K562 (cell line): ENCODE results near the gene TMEM205. TPM values are rescaled to one million over a fixed set of nuclear protein-coding genes. Genes with fewer than 3 reads are reported as not detected.

Experiments used
- ATAC-seq: fragments of 200-7000 bp; cut with Tn5 transposase; 3 replicates; pipeline ENCODE4 v1.9.1; 2020; ENCODE audit warnings: moderate library complexity
- BruUV-seq: library from RNA; stranded (reverse); fragments of 400-500 nt; replicated peaks from 2 replicates; lab custom pipeline; 2021; lab: Mats Ljungman, UMichigan
- CTCF ChIA-PET: fragments of 300-600 bp; formaldehyde crosslinking; extraction: SDS; loops from one replicate; lab custom pipeline; 2021; ENCODE audit warnings: low intra/inter-chr PET ratio; lab: Yijun Ruan, JAX
- POLR2A ChIA-PET: fragments of 300-600, 350-650 bp; sonication (Branson Sonifier 250); formaldehyde crosslinking; extraction: SDS; loops from one replicate; lab custom pipeline; 2021; ENCODE audit warnings: antibody characterized with exemption, inconsistent platforms; lab: Yijun Ruan, JAX
- DNase-seq, 4 experiments: peaks; one replicate each; pipeline versions ENCODE4 v3.0.0 to v3.0.0-alpha.2; 2011 to 2018; ENCODE audit warnings: low spot score in 3 of 4, mixed read lengths in 3 of 4; ENCODE audit errors: extremely low read depth in 1 of 4
- FAIRE-seq: peaks from 2 replicates; lab custom pipeline; 2011; peaks lifted over from hg19 to GRCh38; lab: Jason Lieb, UNC
- H2AFZ ChIP-seq: 2 replicates; pipeline ENCODE4 v1.6.0; 2011; ENCODE audit warnings: low read depth, low read length, control low read depth, inconsistent platforms
- H3K27ac ChIP-seq: fragments of 200-600 bp; 3 replicates; pipeline ENCODE4 v1.8.0; 2011; ENCODE audit warnings: low read depth, mild to moderate bottlenecking, control low read depth, inconsistent platforms, low read length, moderate library complexity, mixed read lengths; ENCODE audit errors: extremely low read depth
- H3K27me3 ChIP-seq, 2 experiments: fragments of 300-600 bp in 1 of 2; 2 replicates in 1 of 2; 3 replicates in 1 of 2; pipeline versions ENCODE4 v1.6.0 to v1.8.0; 2011; ENCODE audit warnings: inconsistent platforms in 2 of 2, low read length in 2 of 2, mild to moderate bottlenecking in 1 of 2, mixed read lengths in 1 of 2, moderate library complexity in 1 of 2; ENCODE audit not compliant: control insufficient read depth in 2 of 2, insufficient read depth in 2 of 2
- H3K36me3 ChIP-seq: fragments of 300-600 bp; 3 replicates; pipeline ENCODE4 v1.8.0; 2011; ENCODE audit warnings: mild to moderate bottlenecking, low read length, inconsistent platforms; ENCODE audit not compliant: control insufficient read depth, insufficient read depth
- H3K4me1 ChIP-seq, 2 experiments: fragments of 200-600 bp in 1 of 2; replicated peaks in 1 of 2; 2 replicates in 1 of 2; 3 replicates in 1 of 2; pipeline versions ENCODE4 v1.5.1 to v1.8.0; 2011; ENCODE audit warnings: inconsistent platforms in 2 of 2, low read length in 2 of 2, mild to moderate bottlenecking in 1 of 2, mixed read lengths in 1 of 2, moderate library complexity in 1 of 2; ENCODE audit not compliant: control insufficient read depth in 2 of 2, insufficient read depth in 2 of 2
- H3K4me2 ChIP-seq: 2 replicates; pipeline ENCODE4 v1.6.1; 2011; ENCODE audit warnings: low read length, control low read depth, inconsistent platforms, mixed read lengths; ENCODE audit not compliant: insufficient read depth
- H3K4me3 ChIP-seq: fragments of 200-600 bp; sonication (generic), shearing (Covaris generic); 2 replicates; pipeline ENCODE4 v1.5.1; 2016; ENCODE audit warnings: control low read depth, inconsistent platforms
- H3K79me2 ChIP-seq: fragments of 200-600 bp; 3 replicates; pipeline ENCODE4 v1.8.0; 2011; ENCODE audit warnings: low read length, inconsistent platforms; ENCODE audit not compliant: control insufficient read depth, insufficient read depth
- H3K9ac ChIP-seq, 2 experiments: 2 replicates each; pipeline versions ENCODE4 v1.6.0 to v1.6.1; 2011; ENCODE audit warnings: low read depth in 2 of 2, low read length in 2 of 2, control low read depth in 1 of 2, inconsistent platforms in 1 of 2, mild to moderate bottlenecking in 1 of 2, mixed read lengths in 1 of 2; ENCODE audit not compliant: insufficient read depth in 1 of 2
- H3K9me1 ChIP-seq: one replicate; pipeline ENCODE4 v1.6.0; 2011; ENCODE audit warnings: inconsistent platforms, mild to moderate bottlenecking, low read length, moderate library complexity; ENCODE audit not compliant: control insufficient read depth, insufficient read depth
- H3K9me3 ChIP-seq: replicated peaks from 2 replicates; pipeline ENCODE4 v1.5.1; 2011; ENCODE audit warnings: low read depth, low read length, inconsistent platforms; ENCODE audit not compliant: control insufficient read depth, insufficient read depth
- H4K20me1 ChIP-seq: replicated peaks from 2 replicates; pipeline ENCODE4 v1.6.1; 2011; ENCODE audit warnings: low read length, inconsistent platforms, mixed read lengths; ENCODE audit not compliant: control insufficient read depth, insufficient read depth
- CEBPB ChIP-seq: fragments of 450-650 bp; IDR thresholded peaks from 2 replicates; pipeline ENCODE4 v1.6.1; 2016; ENCODE audit warnings: missing genetic modification characterization, missing compliant biosample characterization
- CREM ChIP-seq: IDR thresholded peaks from 2 replicates; pipeline ENCODE4 v1.6.1; 2014; ENCODE audit warnings: antibody characterized with exemption, low read depth
- GABPA ChIP-seq: fragments of 200-800 bp; sonication (Bioruptor generic); conservative IDR thresholded peaks from 2 replicates; pipeline ENCODE4 v1.6.1; 2016; ENCODE audit warnings: low read depth, missing genetic modification characterization, missing compliant biosample characterization
- IRF1 ChIP-seq: sonication (generic); formaldehyde crosslinking; IDR thresholded peaks from 2 replicates; pipeline ENCODE4 v1.8.0; 2022; ENCODE audit warnings: missing genetic modification reagents, mild to moderate bottlenecking, borderline replicate concordance
- MED1 ChIP-seq: sonication (generic); formaldehyde crosslinking; IDR thresholded peaks from 2 replicates; pipeline ENCODE4 v1.8.1; 2023; ENCODE audit warnings: missing genetic modification reagents, borderline replicate concordance
- NCOA1 ChIP-seq: fragments of 450-650 bp; IDR thresholded peaks from 2 replicates; pipeline ENCODE4 v1.6.1; 2016; ENCODE audit warnings: low read depth
- NFRKB ChIP-seq: fragments of 450-650 bp; IDR thresholded peaks from 2 replicates; pipeline ENCODE4 v1.6.1; 2016; ENCODE audit warnings: low read depth
- POLR2B ChIP-seq: fragments of 450-650 bp; IDR thresholded peaks from 2 replicates; pipeline ENCODE4 v1.6.1; 2018; ENCODE audit warnings: low read depth; ENCODE audit not compliant: partially characterized antibody
- SP1 ChIP-seq: sonication (generic); formaldehyde crosslinking; IDR thresholded peaks from 2 replicates; pipeline ENCODE4 v1.8.1; 2022; ENCODE audit warnings: mild to moderate bottlenecking, missing genetic modification reagents
- TEAD2 ChIP-seq: fragments of 450-650 bp; IDR thresholded peaks from 2 replicates; pipeline ENCODE4 v1.6.1; 2016; ENCODE audit warnings: missing genetic modification characterization, control low read depth, missing compliant biosample characterization
- ZBTB1 ChIP-seq: sonication (generic); formaldehyde crosslinking; IDR thresholded peaks from 2 replicates; pipeline ENCODE4 v1.8.1; 2023; ENCODE audit warnings: missing genetic modification reagents, low read depth, mild to moderate bottlenecking, borderline replicate concordance
- ZNF121 ChIP-seq: sonication (generic); formaldehyde crosslinking; conservative IDR thresholded peaks from 2 replicates; pipeline ENCODE4 v1.8.0; 2022; ENCODE audit warnings: missing genetic modification reagents
- ZNF217 ChIP-seq: sonication (generic); formaldehyde crosslinking; IDR thresholded peaks from 2 replicates; pipeline ENCODE4 v1.8.0; 2022; ENCODE audit warnings: mild to moderate bottlenecking, missing genetic modification reagents
- WGBS: fragments of 100-300 bp; shearing (Covaris generic); methylation state at CpG from one replicate; pipeline ENCODE4 v1.1.6; 2016; ENCODE audit warnings: low coverage, mixed read lengths; ENCODE audit not compliant: insufficient coverage; ENCODE audit errors: missing lambda C conversion rate; 5-methylcytosine and 5-hydroxymethylcytosine counted together
- in situ Hi-C: fragments of 300-500 bp; cut with MboI; formaldehyde crosslinking; loops from 4 replicates; pipeline ENCODE4 v1.15.0; 2018; ENCODE audit warnings: inconsistent platforms, mixed read lengths
- intact Hi-C: fragments of 100-400 bp; cut with micrococcal nuclease; formaldehyde crosslinking; loops from 2 replicates; pipeline ENCODE4 v1.14.2; 2022
- polyA plus RNA-seq, 8 experiments: library from polyadenylated mRNA; depleted of rRNA in 4 of 8; stranded (reverse) in 5 of 8; unstranded in 3 of 8; fragments of >200 nt; fragmentation: Nextera tagmentation in 2 of 8; fragmentation: Illumina TruSeq in 1 of 8; extraction: Ambion mirVana in 2 of 8; extraction: Trizol in 1 of 8; gene quantifications; 2 replicates each; pipeline versions ENCODE4 v1.2.1 to v1.2.3, GENCODE V29; 2011 to 2014; ENCODE audit warnings: inconsistent platforms in 1 of 8, missing spikeins in 1 of 8
- total RNA-seq, 7 experiments: library from RNA; depleted of rRNA in 6 of 7; stranded (reverse); fragments of >200 nt in 6 of 7; fragmentation: Illumina TruSeq in 2 of 7; extraction: Trizol in 2 of 7; gene quantifications; 2 replicates each; pipeline versions ENCODE4 v1.2.1 to v1.2.3, GENCODE V29; 2011 to 2021; ENCODE audit warnings: low replicate concordance in 1 of 7
- TF ChIP-seq, protein P1 (sequence below): fragments of 250-450 bp; sonication (Bioruptor Pico); IDR thresholded peaks from 2 replicates; pipeline ENCODE4 v1.4.0; 2020
- TF ChIP-seq, protein P2 (sequence below): sonication (generic); formaldehyde crosslinking; IDR thresholded peaks from 2 replicates; pipeline ENCODE4 v1.8.1; 2022; ENCODE audit warnings: missing genetic modification reagents

Gene TMEM205
- total and polyA plus RNA-seq, 9 of the 15 experiments (the other 6 are each of a cell fraction or from before 2014, with no cell fraction given): 21.3 to 81.5 (median 44.1) TPM

DNA sequence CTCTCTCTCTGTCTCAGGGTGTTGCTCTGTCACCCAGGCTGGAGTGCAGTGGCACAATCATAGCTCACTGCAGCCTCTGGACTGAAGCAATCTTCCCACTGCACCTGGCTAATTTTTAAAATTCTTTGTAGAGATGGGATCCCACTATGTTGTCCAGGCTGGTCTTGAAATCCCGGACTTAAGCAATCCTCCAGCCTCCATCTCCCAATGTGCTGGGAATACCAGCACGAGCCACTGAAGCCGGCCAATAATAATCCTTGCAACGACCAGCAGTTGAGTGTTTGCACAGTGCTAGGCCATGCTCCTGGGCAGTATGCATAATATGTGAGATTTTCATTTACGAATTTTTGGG lies 38.7 kb upstream of the TMEM205 start (continued):
- TF ChIP-seq, protein P1, sequence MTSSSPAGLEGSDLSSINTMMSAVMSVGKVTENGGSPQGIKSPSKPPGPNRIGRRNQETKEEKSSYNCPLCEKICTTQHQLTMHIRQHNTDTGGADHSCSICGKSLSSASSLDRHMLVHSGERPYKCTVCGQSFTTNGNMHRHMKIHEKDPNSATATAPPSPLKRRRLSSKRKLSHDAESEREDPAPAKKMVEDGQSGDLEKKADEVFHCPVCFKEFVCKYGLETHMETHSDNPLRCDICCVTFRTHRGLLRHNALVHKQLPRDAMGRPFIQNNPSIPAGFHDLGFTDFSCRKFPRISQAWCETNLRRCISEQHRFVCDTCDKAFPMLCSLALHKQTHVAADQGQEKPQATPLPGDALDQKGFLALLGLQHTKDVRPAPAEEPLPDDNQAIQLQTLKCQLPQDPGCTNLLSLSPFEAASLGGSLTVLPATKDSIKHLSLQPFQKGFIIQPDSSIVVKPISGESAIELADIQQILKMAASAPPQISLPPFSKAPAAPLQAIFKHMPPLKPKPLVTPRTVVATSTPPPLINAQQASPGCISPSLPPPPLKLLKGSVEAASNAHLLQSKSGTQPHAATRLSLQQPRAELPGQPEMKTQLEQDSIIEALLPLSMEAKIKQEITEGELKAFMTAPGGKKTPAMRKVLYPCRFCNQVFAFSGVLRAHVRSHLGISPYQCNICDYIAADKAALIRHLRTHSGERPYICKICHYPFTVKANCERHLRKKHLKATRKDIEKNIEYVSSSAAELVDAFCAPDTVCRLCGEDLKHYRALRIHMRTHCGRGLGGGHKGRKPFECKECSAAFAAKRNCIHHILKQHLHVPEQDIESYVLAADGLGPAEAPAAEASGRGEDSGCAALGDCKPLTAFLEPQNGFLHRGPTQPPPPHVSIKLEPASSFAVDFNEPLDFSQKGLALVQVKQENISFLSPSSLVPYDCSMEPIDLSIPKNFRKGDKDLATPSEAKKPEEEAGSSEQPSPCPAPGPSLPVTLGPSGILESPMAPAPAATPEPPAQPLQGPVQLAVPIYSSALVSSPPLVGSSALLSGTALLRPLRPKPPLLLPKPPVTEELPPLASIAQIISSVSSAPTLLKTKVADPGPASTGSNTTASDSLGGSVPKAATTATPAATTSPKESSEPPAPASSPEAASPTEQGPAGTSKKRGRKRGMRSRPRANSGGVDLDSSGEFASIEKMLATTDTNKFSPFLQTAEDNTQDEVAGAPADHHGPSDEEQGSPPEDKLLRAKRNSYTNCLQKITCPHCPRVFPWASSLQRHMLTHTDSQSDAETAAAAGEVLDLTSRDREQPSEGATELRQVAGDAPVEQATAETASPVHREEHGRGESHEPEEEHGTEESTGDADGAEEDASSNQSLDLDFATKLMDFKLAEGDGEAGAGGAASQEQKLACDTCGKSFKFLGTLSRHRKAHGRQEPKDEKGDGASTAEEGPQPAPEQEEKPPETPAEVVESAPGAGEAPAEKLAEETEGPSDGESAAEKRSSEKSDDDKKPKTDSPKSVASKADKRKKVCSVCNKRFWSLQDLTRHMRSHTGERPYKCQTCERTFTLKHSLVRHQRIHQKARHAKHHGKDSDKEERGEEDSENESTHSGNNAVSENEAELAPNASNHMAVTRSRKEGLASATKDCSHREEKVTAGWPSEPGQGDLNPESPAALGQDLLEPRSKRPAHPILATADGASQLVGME (CRISPR knock-in tag): no peak
- TF ChIP-seq GABPA (tag): no peak

GRCh38 chr19:11383706-11384048 lies 37.6 kb upstream of the TMEM205 start:
- WGBS: 0% methylated on average over 3 of the region's 9 CpGs
- peak overlapping the region; percentile 86 for H2AFZ ChIP-seq
- FAIRE-seq: no peak
- TF ChIP-seq ZBTB1 (CRISPR knock-in tag) (no peak), TEAD2 (tag) (no peak), NFRKB (no peak), ZNF217 (CRISPR knock-in tag) (no peak), IRF1 (CRISPR knock-in tag) (0 out of 2 replicates have a peak, but pooled peaks have one; percentile 28), CEBPB (tag) (no peak), SP1 (CRISPR knock-in tag) (no peak), MED1 (CRISPR knock-in tag) (no peak), ZNF121 (CRISPR knock-in tag) (no peak), NCOA1 (no peak), CREM (no peak), POLR2B (no peak)
- TF ChIP-seq, protein P2, sequence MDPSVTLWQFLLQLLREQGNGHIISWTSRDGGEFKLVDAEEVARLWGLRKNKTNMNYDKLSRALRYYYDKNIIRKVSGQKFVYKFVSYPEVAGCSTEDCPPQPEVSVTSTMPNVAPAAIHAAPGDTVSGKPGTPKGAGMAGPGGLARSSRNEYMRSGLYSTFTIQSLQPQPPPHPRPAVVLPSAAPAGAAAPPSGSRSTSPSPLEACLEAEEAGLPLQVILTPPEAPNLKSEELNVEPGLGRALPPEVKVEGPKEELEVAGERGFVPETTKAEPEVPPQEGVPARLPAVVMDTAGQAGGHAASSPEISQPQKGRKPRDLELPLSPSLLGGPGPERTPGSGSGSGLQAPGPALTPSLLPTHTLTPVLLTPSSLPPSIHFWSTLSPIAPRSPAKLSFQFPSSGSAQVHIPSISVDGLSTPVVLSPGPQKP (CRISPR knock-in tag): no peak

More at GRCh38 chr19:11383706-11384048, 37.6 kb upstream of the TMEM205 start:
- ChIA-PET POLR2A (interaction anchor here (0.6 to 2.8 kb wide), 5 partner anchors 9 to 519 kb away, joined by 3 to 20 read pairs (median 3); partner anchors contain the start of gene SWSAP1), CTCF (no interaction called here)
- Histone ChIP-seq H3K4me2 (peak overlapping the region; percentile 90), H4K20me1 (no peaks in the 10 kb centered on the region; the same call in 1 of the 2 replicates), H3K9me3 (no peaks in the 10 kb centered on the region), H3K9ac (peak overlapping the region; percentile 64 to 91; a peak in 3 of 4 replicates), H3K79me2 (peaks cover 16% of the 10 kb centered on the region; the same call in 2 of the 3 replicates), H3K27ac (peak overlapping the region; percentile 70), H3K27me3 (no peaks in the 10 kb centered on the region), H3K4me1 (peaks cover 8 to 46% of the 10 kb centered on the region in 2 experiments; a peak in 3 of 5 replicates), H3K4me3 (peak overlapping the region; percentile 50), H3K36me3 (peaks cover 27% of the 10 kb centered on the region), H3K9me1 (peaks cover 3% of the 10 kb centered on the region)
- BruUV-seq: no TSS peak
- ATAC-seq (no peak), DNase-seq (peak in 1 of 4 experiments; percentile 25)
- intact Hi-C loops (loop anchor here (1.0 to 5.0 kb wide), 3 partner anchors 52 to 99 kb away; partner anchors contain the start of genes ELAVL3, ODAD3 and PRKCSH), in situ Hi-C loops (no loop called here)
